Adipocyte (in vitro differentiated cells): Measurements from ENCODE around the gene LRP1-AS.
A peak's percentile ranks its signal among the peaks of the same experiment; 100 is the strongest.

Experiments
- DNase-seq: peaks from one replicate; pipeline ENCODE4 v3.0.0-alpha.2; 2015; ENCODE audit warnings: low read depth
- H3K27me3 ChIP-seq: replicated peaks from 2 replicates; pipeline ENCODE4 v1.7.0; 2013; ENCODE audit warnings: mild to moderate bottlenecking, low read length, moderate library complexity; ENCODE audit not compliant: control insufficient read depth, insufficient read depth
- H3K36me3 ChIP-seq: 2 replicates; pipeline ENCODE4 v1.7.0; 2013; ENCODE audit warnings: low read length, mild to moderate bottlenecking, moderate library complexity; ENCODE audit not compliant: control insufficient read depth, insufficient read depth, severe bottlenecking
- H3K4me1 ChIP-seq: 2 replicates; pipeline ENCODE4 v1.7.0; 2013; ENCODE audit warnings: mild to moderate bottlenecking, low read length, moderate library complexity; ENCODE audit not compliant: control insufficient read depth, insufficient read depth
- H3K4me3 ChIP-seq: 2 replicates; pipeline ENCODE4 v1.7.0; 2013; ENCODE audit warnings: mild to moderate bottlenecking, low read length, moderate library complexity
- H3K9ac ChIP-seq: 2 replicates; pipeline ENCODE4 v1.7.0; 2013; ENCODE audit warnings: mild to moderate bottlenecking, low read length, moderate library complexity
- H3K9me3 ChIP-seq: 2 replicates; pipeline ENCODE4 v1.7.0; 2013; ENCODE audit warnings: mild to moderate bottlenecking, low read length, moderate library complexity; ENCODE audit not compliant: control insufficient read depth

LRP1-AS gene

GRCh38 chr12:57188090-57188425 lies 40.6 kb upstream of the LRP1-AS start:
- H3K36me3 ChIP-seq, result peaks cover 100% of the 10 kb centered on the region
- H3K9ac ChIP-seq, result no peak overlapping the region

DNA sequence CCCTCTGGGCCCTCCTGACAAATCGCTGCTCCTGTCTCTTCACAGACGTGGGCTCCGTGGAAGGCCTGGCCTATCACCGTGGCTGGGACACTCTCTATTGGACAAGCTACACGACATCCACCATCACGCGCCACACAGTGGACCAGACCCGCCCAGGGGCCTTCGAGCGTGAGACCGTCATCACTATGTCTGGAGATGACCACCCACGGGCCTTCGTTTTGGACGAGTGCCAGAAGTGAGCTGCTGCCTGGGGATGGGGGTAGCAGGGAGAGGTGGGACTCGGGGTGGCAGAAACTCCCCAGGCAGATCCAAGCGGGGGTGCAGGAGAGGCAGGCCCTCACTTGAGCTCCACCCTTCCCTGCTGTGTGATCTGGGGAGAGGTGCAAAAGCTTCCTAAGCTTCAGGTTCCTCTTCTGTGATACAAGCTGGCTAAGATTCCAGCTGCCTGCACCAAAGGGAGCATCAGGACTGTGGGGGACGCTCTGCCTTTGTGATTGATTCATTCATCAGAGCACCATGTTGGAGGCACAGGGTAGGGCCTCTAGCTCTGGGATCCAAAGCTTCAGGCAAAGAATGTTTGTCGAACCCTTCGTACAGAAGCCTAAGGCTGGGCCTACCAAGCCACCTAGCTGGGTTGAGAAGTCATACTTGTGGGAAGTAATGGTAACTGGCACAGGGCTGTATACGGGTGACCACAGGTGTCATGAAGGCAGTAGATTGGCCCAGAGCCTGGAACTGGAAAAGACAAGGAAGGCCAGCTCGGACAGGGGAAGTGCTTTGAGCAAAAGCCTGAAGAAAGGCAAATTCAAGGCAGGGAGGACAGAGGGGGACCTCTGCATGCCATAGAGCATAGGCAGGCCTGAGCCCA lies 40.0 kb upstream of the LRP1-AS start:
- Histone ChIP-seq H3K9ac (no peak overlapping the region), H3K4me1 (peaks cover 5% of the 10 kb centered on the region), H3K4me3 (no peak overlapping the region), H3K27me3 (no peaks in the 10 kb centered on the region), H3K36me3 (peaks cover 100% of the 10 kb centered on the region), H3K9me3 (no peaks in the 10 kb centered on the region)
- DNase-seq, result no peak

More at GRCh38 chr12:57188090-57188425, 40.6 kb upstream of the LRP1-AS start:
- no peak for DNase-seq
- no peak overlapping the region for H3K4me3 ChIP-seq
- no peaks in the 10 kb centered on the region for H3K27me3 ChIP-seq
- H3K4me1 ChIP-seq, result peaks cover 7% of the 10 kb centered on the region
- no peaks in the 10 kb centered on the region for H3K9me3 ChIP-seq

GRCh38 chr12:57185906-57186508 lies 38.6 kb upstream of the LRP1-AS start:
- Histone ChIP-seq H3K36me3 (peaks cover 99% of the 10 kb centered on the region), H3K4me1 (peaks cover 15% of the 10 kb centered on the region), H3K9ac (no peak overlapping the region), H3K9me3 (no peaks in the 10 kb centered on the region), H3K27me3 (no peaks in the 10 kb centered on the region), H3K4me3 (no peak overlapping the region)
- DNase-seq, result no peak

- H3K4me1 ChIP-seq, result peaks cover 21% of the 10 kb centered on the region
- no peak overlapping the region for H3K4me3 ChIP-seq
- H3K27me3 ChIP-seq, result no peaks in the 10 kb centered on the region
- H3K9me3 ChIP-seq, result no peaks in the 10 kb centered on the region
- H3K9ac ChIP-seq, result no peak overlapping the region
- H3K36me3 ChIP-seq, result peaks cover 99% of the 10 kb centered on the region
- no peak for DNase-seq
These were observed 38.0 kb upstream of the LRP1-AS start for GRCh38 chr12:57185403-57185802.

GRCh38 chr12:57183939-57184725 lies 36.7 kb upstream of the LRP1-AS start:
- no peak overlapping the region for H3K4me3 ChIP-seq
- H3K4me1 ChIP-seq, result peaks cover 23% of the 10 kb centered on the region
- peaks cover 99% of the 10 kb centered on the region for H3K36me3 ChIP-seq
- H3K27me3 ChIP-seq, result no peaks in the 10 kb centered on the region
- no peaks in the 10 kb centered on the region for H3K9me3 ChIP-seq
- DNase-seq, result no peak
- H3K9ac ChIP-seq, result no peak overlapping the region

DNA sequence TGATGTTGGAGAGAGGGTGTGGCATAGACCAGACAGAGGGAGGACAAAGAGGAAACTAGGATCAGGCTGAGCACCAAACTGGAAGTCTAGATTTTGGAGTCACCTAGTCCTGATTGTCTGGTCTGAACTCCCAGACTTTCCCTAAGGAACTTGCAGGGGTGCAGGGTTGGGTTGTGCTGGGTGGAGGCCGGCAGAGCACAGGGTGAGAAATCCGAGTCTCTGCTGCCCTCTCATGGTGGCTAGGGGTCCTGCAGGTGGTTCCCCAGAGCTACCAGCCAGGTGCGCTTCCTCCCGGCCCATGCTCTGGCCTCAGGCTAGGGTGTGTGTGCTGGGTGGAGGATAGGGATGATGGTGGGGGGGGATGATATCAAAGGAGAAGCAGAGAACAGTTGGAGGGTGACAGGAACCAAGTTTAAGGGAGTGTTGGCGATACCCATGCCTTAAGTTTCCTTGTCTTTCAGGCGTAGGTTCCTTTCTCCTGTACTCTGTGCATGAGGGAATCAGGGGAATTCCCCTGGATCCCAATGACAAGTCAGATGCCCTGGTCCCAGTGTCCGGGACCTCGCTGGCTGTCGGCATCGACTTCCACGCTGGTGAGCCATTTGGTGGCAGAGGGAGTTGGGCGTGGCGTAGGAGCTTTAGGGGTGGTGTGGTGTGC lies 35.6 kb upstream of the LRP1-AS start:
- Histone ChIP-seq H3K9ac (peak overlapping the region; percentile 9), H3K4me3 (no peak overlapping the region), H3K9me3 (no peaks in the 10 kb centered on the region), H3K27me3 (no peaks in the 10 kb centered on the region), H3K4me1 (peaks cover 23% of the 10 kb centered on the region), H3K36me3 (peaks cover 99% of the 10 kb centered on the region)
- peak; percentile 78 for DNase-seq

- H3K9me3 ChIP-seq, result no peaks in the 10 kb centered on the region
- peak overlapping the region; percentile 32 for H3K9ac ChIP-seq
- H3K4me1 ChIP-seq, result peaks cover 24% of the 10 kb centered on the region
- no peaks in the 10 kb centered on the region for H3K27me3 ChIP-seq
- no peak for DNase-seq
- H3K4me3 ChIP-seq, result no peak overlapping the region
- H3K36me3 ChIP-seq, result peaks cover 99% of the 10 kb centered on the region
These were observed 34.2 kb upstream of the LRP1-AS start for GRCh38 chr12:57181561-57182155.

DNA sequence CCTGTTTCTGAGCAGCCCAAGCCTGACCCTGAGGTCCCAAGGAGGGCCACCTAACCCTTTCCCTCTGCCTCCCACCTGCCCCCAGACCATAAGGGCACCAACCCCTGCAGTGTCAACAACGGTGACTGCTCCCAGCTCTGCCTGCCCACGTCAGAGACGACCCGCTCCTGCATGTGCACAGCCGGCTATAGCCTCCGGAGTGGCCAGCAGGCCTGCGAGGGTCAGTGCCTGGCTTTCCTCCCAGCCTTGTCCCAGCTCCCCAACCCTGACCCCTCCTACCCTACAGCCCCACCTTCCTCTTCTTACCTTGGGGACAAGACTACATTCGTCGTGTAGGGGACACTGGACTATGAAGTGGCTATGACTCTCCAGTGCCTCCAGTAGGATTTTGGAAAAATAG lies 33.7 kb upstream of the LRP1-AS start:
- no peak overlapping the region for H3K4me3 ChIP-seq
- no peak for DNase-seq
- no peaks in the 10 kb centered on the region for H3K27me3 ChIP-seq
- peak overlapping the region; percentile 32 for H3K9ac ChIP-seq
- H3K9me3 ChIP-seq, result no peaks in the 10 kb centered on the region
- peaks cover 99% of the 10 kb centered on the region for H3K36me3 ChIP-seq
- H3K4me1 ChIP-seq, result peaks cover 30% of the 10 kb centered on the region

DNA sequence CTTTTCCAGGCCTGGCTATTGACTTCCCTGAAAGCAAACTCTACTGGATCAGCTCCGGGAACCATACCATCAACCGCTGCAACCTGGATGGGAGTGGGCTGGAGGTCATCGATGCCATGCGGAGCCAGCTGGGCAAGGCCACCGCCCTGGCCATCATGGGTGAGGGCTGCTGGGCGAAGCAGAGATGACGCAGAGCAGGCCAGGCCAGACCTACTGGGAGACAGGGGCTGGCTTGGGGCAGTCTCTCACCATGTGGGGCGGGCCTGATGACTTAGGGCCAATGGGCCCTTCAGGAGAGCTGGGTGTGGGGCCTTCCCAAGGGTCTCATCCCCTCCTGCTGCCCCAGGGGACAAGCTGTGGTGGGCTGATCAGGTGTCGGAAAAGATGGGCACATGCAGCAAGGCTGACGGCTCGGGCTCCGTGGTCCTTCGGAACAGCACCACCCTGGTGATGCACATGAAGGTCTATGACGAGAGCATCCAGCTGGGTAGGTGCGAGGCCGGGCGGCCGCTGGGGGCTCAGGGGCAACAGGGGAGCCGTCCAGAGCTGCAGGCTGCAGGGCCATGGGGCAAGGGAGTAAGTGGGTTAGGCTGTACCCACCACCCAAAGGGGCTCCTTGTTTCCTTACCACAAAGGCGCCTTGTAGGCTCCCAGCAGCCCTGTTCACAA lies 33.0 kb upstream of the LRP1-AS start:
- no peaks in the 10 kb centered on the region for H3K27me3 ChIP-seq
- H3K9ac ChIP-seq, result peak overlapping the region; percentile 32
- H3K9me3 ChIP-seq, result no peaks in the 10 kb centered on the region
- H3K36me3 ChIP-seq, result peaks cover 99% of the 10 kb centered on the region
- no peak for DNase-seq
- peaks cover 34% of the 10 kb centered on the region for H3K4me1 ChIP-seq
- H3K4me3 ChIP-seq, result no peak overlapping the region

- Histone ChIP-seq H3K4me1 (peaks cover 41% of the 10 kb centered on the region), H3K4me3 (no peak overlapping the region), H3K9me3 (no peaks in the 10 kb centered on the region), H3K36me3 (peaks cover 99% of the 10 kb centered on the region), H3K9ac (peak overlapping the region; percentile 32), H3K27me3 (no peaks in the 10 kb centered on the region)
- no peak for DNase-seq
These were observed 32.1 kb upstream of the LRP1-AS start for GRCh38 chr12:57179331-57180086.
